Psoas muscle (tissue), 8 donors: ENCODE measurements around the gene EIF5A. TPM values are rescaled to one million over a fixed set of nuclear protein-coding genes. Genes with fewer than 3 reads are reported as not detected.

ENCODE experiments used
- ATAC-seq, 4 donors: fragments of 200-7000 bp; cut with Tn5 transposase; one replicate each; pipeline ENCODE4 v1.9.1; 2020; ENCODE audit warnings: moderate library complexity in 3 of 4, mild to moderate bottlenecking in 2 of 4
- DNase-seq, 2 donors: peaks; one replicate each; pipeline ENCODE4 v3.0.0-alpha.2; 2020
- H3K27ac ChIP-seq: fragments of 200-600 bp; one replicate; pipeline ENCODE4 v1.8.0; 2022
- H3K27me3 ChIP-seq, 3 donors: fragments of 200-600 bp in 1 of 3; one replicate each; pipeline versions ENCODE4 v1.6.1 to v1.8.0; 2013 to 2022; ENCODE audit warnings: low read length in 2 of 3, mild to moderate bottlenecking in 2 of 3, moderate library complexity in 1 of 3; ENCODE audit not compliant: insufficient read depth in 3 of 3
- H3K36me3 ChIP-seq, 2 donors: fragments of 200-600 bp in 1 of 2; one replicate each; pipeline versions ENCODE4 v1.6.1 to v1.8.0; 2013 to 2022; ENCODE audit warnings: low read depth in 1 of 2, mild to moderate bottlenecking in 1 of 2, moderate library complexity in 1 of 2; ENCODE audit not compliant: insufficient read depth in 1 of 2
- H3K4me1 ChIP-seq: fragments of 200-600 bp; one replicate; pipeline ENCODE4 v1.8.0; 2022
- H3K4me3 ChIP-seq: fragments of 200-600 bp; one replicate; pipeline ENCODE4 v1.8.0; 2022; ENCODE audit warnings: mild to moderate bottlenecking
- H3K9me3 ChIP-seq: fragments of 200-600 bp; one replicate; pipeline ENCODE4 v1.8.0; 2022
- WGBS, 3 donors: extraction: QIAGEN DNeasy Blood & Tissue Kit; methylation state at CpG; one replicate each; pipeline versions ENCODE4 v1.1.6 to v1.1.7; 2013; 5-methylcytosine and 5-hydroxymethylcytosine counted together
- intact Hi-C, 2 donors: fragments of 100-400 bp; cut with DNase I; formaldehyde crosslinking; loops; one replicate each; pipeline versions ENCODE4 v1.11.0 to v1.14.2; 2022
- polyA plus RNA-seq, 3 donors: library from polyadenylated mRNA; stranded (reverse); fragments of 200-250 nt; gene quantifications; one replicate each; pipeline ENCODE4 v1.2.3, GENCODE V29; 2013
- total RNA-seq, 4 donors: library from RNA; stranded (reverse); fragmentation: NEBNext Ultra II Directional in 2 of 4; extraction: Animal tissue kit (Norgen Biotek cat#: 25700) in 2 of 4; gene quantifications; one replicate each; pipeline versions ENCODE4 v1.2.1 to v1.2.4, GENCODE V29; 2021 to 2023
- TF ChIP-seq, protein P1 (sequence below): fragments of 200-600 bp; IDR thresholded peaks from one replicate; pipeline ENCODE4 v1.8.0; 2022; ENCODE audit warnings: antibody characterized with exemption
- donor health status: healthy with polysubstance abuse.
- donor health status: DM: no; HTN: no; CAD: no; lungs with moderate emphysema.
- donor health status: Bipolar disorder and iron deficiency.
- donor health status: healthy.
- donor health status: DM: yes; HTN: yes; CAD: no.
- donor health status: DM: no; HTN: no; CAD: no.
- donor health status: DM: no; HTN: no; CAD: no.
- donor health status: DM: yes; HTN: yes; CAD: no.

Gene EIF5A
- total and polyA plus RNA-seq, 7 donors = 293 to 1,107 (median 518) TPM

DNA sequence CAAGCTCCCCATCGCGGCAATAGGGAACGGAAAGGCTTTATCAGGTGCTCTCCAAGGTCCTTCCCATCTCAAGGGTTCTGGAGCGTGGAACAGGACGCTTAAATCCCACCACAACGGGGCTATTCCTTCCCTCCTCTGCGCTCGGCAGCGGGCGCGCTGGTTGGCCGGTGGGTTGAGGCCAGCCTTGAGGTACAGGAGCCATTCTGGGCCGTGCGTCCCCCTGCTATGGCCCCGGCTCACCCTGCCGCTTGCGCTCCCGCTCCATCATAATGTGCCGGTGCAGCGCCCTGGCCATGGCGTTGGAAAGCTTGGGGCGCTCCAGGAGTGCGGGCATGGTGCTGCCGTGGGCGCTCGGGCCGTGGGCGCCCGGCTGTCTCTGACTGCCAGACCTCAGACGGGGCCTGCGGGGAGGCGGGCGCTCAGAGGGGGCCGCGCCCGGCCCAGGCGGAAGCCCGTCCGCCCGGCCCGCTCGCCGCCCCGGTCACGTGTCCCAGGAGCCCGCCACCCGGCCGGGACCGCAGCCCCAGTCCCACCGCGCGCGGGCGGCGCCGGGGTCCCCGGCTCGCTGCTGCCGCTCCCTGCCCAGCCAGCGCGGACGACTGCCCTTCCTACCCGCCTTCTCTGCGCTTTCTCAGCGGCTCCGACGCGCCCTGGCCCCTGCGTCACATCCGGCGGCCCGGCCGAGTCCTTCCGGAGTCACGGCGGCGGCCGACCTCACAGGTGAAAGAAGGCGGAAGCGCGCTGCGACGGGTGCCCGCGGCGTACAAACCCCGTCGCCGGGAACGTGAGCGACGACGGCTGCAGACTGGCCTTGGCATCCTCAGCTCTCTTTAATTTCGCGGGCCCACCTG lies 7.5 kb downstream of the EIF5A start, which contains the start of gene GPS2:
Gene GPS2, minus strand, starts transcription at position 642 of the 851 bp plus-strand sequence. Its CDS starts 308 bp downstream, at position 334.
- intact Hi-C loops = no loop called here
- Histone ChIP-seq H3K4me1 (peaks cover 51% of the 10 kb centered on the region), H3K27me3 (no peaks in the 10 kb centered on the region), H3K4me3 (peak within 1 kb of the TSS; percentile 98), H3K9me3 (no peaks in the 10 kb centered on the region), H3K27ac (peak within 1 kb of the TSS; percentile 92), H3K36me3 (peaks cover 14 to 87% of the 10 kb centered on the region in 2 donors)
- WGBS, 3 donors = 0% methylated on average over 55 to 95 of the region's 95 CpGs
- DNase-seq (peak; percentile 94 to 96), ATAC-seq (peak; percentile 83 to 94 (median 90))
- TF ChIP-seq, protein P1, sequence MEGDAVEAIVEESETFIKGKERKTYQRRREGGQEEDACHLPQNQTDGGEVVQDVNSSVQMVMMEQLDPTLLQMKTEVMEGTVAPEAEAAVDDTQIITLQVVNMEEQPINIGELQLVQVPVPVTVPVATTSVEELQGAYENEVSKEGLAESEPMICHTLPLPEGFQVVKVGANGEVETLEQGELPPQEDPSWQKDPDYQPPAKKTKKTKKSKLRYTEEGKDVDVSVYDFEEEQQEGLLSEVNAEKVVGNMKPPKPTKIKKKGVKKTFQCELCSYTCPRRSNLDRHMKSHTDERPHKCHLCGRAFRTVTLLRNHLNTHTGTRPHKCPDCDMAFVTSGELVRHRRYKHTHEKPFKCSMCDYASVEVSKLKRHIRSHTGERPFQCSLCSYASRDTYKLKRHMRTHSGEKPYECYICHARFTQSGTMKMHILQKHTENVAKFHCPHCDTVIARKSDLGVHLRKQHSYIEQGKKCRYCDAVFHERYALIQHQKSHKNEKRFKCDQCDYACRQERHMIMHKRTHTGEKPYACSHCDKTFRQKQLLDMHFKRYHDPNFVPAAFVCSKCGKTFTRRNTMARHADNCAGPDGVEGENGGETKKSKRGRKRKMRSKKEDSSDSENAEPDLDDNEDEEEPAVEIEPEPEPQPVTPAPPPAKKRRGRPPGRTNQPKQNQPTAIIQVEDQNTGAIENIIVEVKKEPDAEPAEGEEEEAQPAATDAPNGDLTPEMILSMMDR = no peak

DNA sequence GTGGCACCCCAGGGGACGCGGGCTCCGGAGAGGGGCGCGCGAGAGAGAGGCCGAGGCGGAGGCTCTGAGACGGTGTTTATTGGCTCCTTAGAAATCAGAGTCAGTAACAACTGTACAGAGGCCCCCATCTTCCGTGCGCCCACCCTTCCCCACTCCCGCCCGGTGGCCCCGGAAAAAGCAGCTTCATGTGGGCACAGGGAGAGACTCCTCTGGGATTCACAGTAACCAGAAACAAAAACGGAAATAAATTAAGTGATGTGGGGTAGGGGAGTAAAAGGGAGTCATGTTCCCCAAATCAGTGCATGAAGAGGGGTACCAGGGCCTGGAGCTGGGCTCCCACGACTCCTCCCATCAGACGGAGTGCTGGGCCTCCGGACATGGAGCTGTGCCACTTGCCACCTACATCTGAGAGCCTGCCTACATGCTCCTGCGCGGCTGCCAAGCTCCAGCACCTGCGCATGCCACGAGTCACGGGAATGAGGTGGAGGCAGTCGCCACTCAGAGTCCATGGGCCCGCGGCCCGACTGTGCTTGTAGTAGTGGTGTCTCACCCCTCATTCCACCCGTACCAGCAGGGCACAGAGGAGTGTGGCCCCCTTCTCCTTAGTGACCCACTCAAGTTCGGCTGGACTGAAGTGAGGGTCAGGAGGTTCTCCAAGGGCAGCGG lies 8.3 kb downstream of the EIF5A start:
- Histone ChIP-seq H3K27me3 (no peaks in the 10 kb centered on the region), H3K27ac (peak overlapping the region; percentile 92), H3K4me3 (peak overlapping the region; percentile 98), H3K9me3 (no peaks in the 10 kb centered on the region), H3K36me3 (peaks cover 18 to 87% of the 10 kb centered on the region in 2 donors), H3K4me1 (peaks cover 43% of the 10 kb centered on the region)
- ATAC-seq (peak in 3 of 4 donors; percentile 8 to 27 (median 10)), DNase-seq (no peak)
- intact Hi-C loops = no loop called here
- 30 to 35% (median 31%) methylated on average over 24 to 30 of the region's 30 CpGs for WGBS, 3 donors
- TF ChIP-seq, protein P1 = no peak

DNA sequence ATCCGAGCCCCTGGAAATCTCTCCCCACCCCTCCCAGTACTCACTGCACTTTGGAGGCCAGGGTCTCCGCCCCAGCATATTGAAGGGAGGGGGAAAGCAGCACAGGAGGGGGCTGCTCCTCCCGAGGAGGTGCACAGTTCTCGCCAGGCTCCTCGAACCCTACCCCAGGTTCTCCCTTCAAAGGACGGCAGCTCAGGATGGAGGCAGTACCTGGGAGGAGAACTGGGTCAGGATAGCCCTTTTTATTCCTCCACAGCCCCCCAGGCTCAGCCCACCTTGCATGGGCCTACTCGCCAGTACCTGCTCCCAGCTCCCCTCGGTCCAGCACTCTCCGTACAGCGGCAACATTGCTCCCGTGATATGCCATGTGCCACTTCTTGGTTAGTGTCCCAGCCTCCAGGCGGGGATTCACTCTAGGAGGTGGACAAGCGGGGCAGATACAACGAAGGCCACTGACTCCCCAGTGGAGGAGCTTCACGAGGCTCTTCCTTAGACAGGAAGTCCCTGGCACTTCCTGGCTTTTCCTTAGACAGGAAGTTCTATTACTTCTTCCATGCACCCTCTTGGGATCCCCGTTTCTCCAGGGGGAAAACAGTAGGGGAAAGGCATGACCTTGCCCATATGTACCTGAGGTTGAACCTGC lies 9.9 kb downstream of the EIF5A start:
- Histone ChIP-seq H3K27me3 (no peaks in the 10 kb centered on the region), H3K27ac (no peak overlapping the region), H3K4me1 (peaks cover 30% of the 10 kb centered on the region), H3K9me3 (no peaks in the 10 kb centered on the region), H3K4me3 (no peak overlapping the region), H3K36me3 (peaks cover 18 to 87% of the 10 kb centered on the region in 2 donors)
- ATAC-seq = no peak
- intact Hi-C loops = no loop called here
- WGBS, 3 donors = 79 to 83% (median 79%) methylated on average over 15 to 16 of the region's 16 CpGs
- no peak for DNase-seq
- TF ChIP-seq, protein P1 = no peak

- no peak for ATAC-seq
- intact Hi-C loops = no loop called here
- no peaks in the 10 kb centered on the region for H3K9me3 ChIP-seq
- no peak overlapping the region for H3K4me3 ChIP-seq
- 82 to 97% (median 85%) methylated on average over 13 of the region's 13 CpGs for WGBS, 3 donors
- peaks cover 20% of the 10 kb centered on the region for H3K4me1 ChIP-seq
- peaks cover 17 to 87% of the 10 kb centered on the region in 2 donors for H3K36me3 ChIP-seq
- H3K27ac ChIP-seq = no peak overlapping the region
- DNase-seq = no peak
- TF ChIP-seq, protein P1 = no peak
- H3K27me3 ChIP-seq = no peaks in the 10 kb centered on the region
These were observed 10.9 kb downstream of the EIF5A start for GRCh38 chr17:7318121-7318860.
